ENCODE data around the gene CCL19. TPM values are rescaled to one million over a fixed set of nuclear protein-coding genes. Genes with fewer than 3 reads are reported as not detected.

CCL19 gene
- polyA plus RNA-seq, 3 donors, result 0.19 TPM; not detected in 2

Other genes with a start within 250 kb of the CCL19 start
- 10 to 100 TPM; 13.3 to 15.6 (median 14.1) TPM for gene FAM219A, start 232.7 kb downstream of the CCL19 start, polyA plus RNA-seq (ENCODE audit: insufficient read length in 3 of 3)
- gene DNAI1, start 232.5 kb downstream of the CCL19 start, polyA plus RNA-seq (ENCODE audit: insufficient read length in 3 of 3), result 1 to 10 TPM; 1.5 to 4.4 (median 3.8) TPM
- 1 to 10 TPM in 2 of 3 donors, under 1 TPM in 1; 0.83 to 2.5 (median 2.4) TPM for gene ENHO, start 168.3 kb downstream of the CCL19 start, polyA plus RNA-seq (ENCODE audit: insufficient read length in 3 of 3)
- gene CNTFR, start 101.6 kb downstream of the CCL19 start, polyA plus RNA-seq (ENCODE audit: insufficient read length in 3 of 3), result 10 to 100 TPM; 31.6 to 48.1 (median 45.5) TPM
- 10 to 100 TPM; 31.1 to 35.4 (median 35.0) TPM for gene RPP25L, start 79.2 kb downstream of the CCL19 start, polyA plus RNA-seq (ENCODE audit: insufficient read length in 3 of 3)
- 100 to 1,000 TPM in 2 of 3 donors, 10 to 100 TPM in 1; 98.7 to 105 (median 103) TPM for gene DCTN3, start 70.8 kb downstream of the CCL19 start, polyA plus RNA-seq (ENCODE audit: insufficient read length in 3 of 3)
- gene ARID3C, start 62.2 kb downstream of the CCL19 start, polyA plus RNA-seq (ENCODE audit: insufficient read length in 3 of 3), result under 1 TPM; 0.14 to 0.27 (median 0.16) TPM
- gene SIGMAR1, start 53.5 kb downstream of the CCL19 start, polyA plus RNA-seq (ENCODE audit: insufficient read length in 3 of 3), result 10 to 100 TPM; 52.7 to 58.7 (median 56.3) TPM
- gene GALT, start 44.6 kb downstream of the CCL19 start, polyA plus RNA-seq (ENCODE audit: insufficient read length in 3 of 3), result 10 to 100 TPM; 73.8 to 83.4 (median 83.2) TPM
- gene IL11RA, start 39.1 kb downstream of the CCL19 start, polyA plus RNA-seq (ENCODE audit: insufficient read length in 3 of 3), result 10 to 100 TPM; 64.0 to 81.4 (median 71.6) TPM
- under 1 TPM; 0.37 to 0.95 (median 0.95) TPM for gene CCL27, start 28.6 kb downstream of the CCL19 start, polyA plus RNA-seq (ENCODE audit: insufficient read length in 3 of 3)
- 10 to 100 TPM; 10.1 to 50.9 (median 12.5) TPM for gene CCL21, start 18.9 kb upstream of the CCL19 start, polyA plus RNA-seq (ENCODE audit: insufficient read length in 3 of 3)